ENCODE results near the gene RNU5D-1. TPM values are rescaled to one million over a fixed set of nuclear protein-coding genes. Genes with fewer than 3 reads are reported as not detected.
A peak's percentile ranks its signal among the peaks of the same experiment; 100 is the strongest.

The RNU5D-1 gene
- total and polyA plus RNA-seq, 2 of the 13 experiments (the other 11 are each of a cell fraction or from before 2014, with no cell fraction given): 165 TPM; not detected in 1

GRCh38 chr1:44681905-44682882 lies 48.8 kb downstream of the RNU5D-1 start (continued):
- TF ChIP-seq ARID3A (IDR thresholded peaks at IDR 0.05; ENCODE audit: low read depth, low read length) (peak; percentile 67; the same call in 1 of the 2 replicates), ZNF264 (CRISPR knock-in tag; IDR thresholded peaks at IDR 0.05) (peak; percentile 90), ZIK1 (CRISPR knock-in tag; IDR thresholded peaks at IDR 0.05; ENCODE audit: borderline replicate concordance, low read depth) (no peak), TAF1 (CRISPR knock-in tag; IDR thresholded peaks at IDR 0.05) (no peak), NFKBIZ (CRISPR knock-in tag; IDR thresholded peaks at IDR 0.05) (peak; percentile 80; the same call in 1 of the 2 replicates), GABPB1 (CRISPR knock-in tag; IDR thresholded peaks at IDR 0.05) (peak; percentile 69; the same call in 1 of the 2 replicates), ZNF280B (CRISPR knock-in tag; IDR thresholded peaks at IDR 0.05; ENCODE audit: borderline replicate concordance) (no peak), HDAC6 (IDR thresholded peaks at IDR 0.05; ENCODE audit: low read depth, low read length) (no peak), MTERF4 (CRISPR knock-in tag; IDR thresholded peaks at IDR 0.05) (no peak), TRIM22 (IDR thresholded peaks at IDR 0.05) (no peak), ZNF776 (CRISPR knock-in tag; IDR thresholded peaks at IDR 0.05) (no peak), ZC3H4 (CRISPR knock-in tag; IDR thresholded peaks at IDR 0.05; ENCODE audit: borderline replicate concordance) (no peak), ZBTB10 (CRISPR knock-in tag; IDR thresholded peaks at IDR 0.05; ENCODE audit: borderline replicate concordance) (no peak), IKZF5 (CRISPR knock-in tag; IDR thresholded peaks at IDR 0.05) (peak; percentile 75), EP300 (IDR thresholded peaks at IDR 0.05; ENCODE audit: low read depth in 2 of 2, low read length in 2 of 2) (peak; percentile 13 to 90; a peak in 3 of 4 replicates), EP300 (CRISPR knock-in tag; IDR thresholded peaks at IDR 0.05; ENCODE audit: borderline replicate concordance) (peak; percentile 85)

Measured in HepG2 (cell line).